DMS53 treated with DMSO at 0.1 percent for 48 hours (cell line): ENCODE results near the gene PELI2.

Experiments
- DNase-seq: peaks from one replicate; lab custom pipeline; 2025; ENCODE audit not compliant: unreplicated experiment; lab: John Stamatoyannopoulos, UW

PELI2 gene, protein sequence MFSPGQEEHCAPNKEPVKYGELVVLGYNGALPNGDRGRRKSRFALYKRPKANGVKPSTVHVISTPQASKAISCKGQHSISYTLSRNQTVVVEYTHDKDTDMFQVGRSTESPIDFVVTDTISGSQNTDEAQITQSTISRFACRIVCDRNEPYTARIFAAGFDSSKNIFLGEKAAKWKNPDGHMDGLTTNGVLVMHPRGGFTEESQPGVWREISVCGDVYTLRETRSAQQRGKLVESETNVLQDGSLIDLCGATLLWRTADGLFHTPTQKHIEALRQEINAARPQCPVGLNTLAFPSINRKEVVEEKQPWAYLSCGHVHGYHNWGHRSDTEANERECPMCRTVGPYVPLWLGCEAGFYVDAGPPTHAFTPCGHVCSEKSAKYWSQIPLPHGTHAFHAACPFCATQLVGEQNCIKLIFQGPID

DNA sequence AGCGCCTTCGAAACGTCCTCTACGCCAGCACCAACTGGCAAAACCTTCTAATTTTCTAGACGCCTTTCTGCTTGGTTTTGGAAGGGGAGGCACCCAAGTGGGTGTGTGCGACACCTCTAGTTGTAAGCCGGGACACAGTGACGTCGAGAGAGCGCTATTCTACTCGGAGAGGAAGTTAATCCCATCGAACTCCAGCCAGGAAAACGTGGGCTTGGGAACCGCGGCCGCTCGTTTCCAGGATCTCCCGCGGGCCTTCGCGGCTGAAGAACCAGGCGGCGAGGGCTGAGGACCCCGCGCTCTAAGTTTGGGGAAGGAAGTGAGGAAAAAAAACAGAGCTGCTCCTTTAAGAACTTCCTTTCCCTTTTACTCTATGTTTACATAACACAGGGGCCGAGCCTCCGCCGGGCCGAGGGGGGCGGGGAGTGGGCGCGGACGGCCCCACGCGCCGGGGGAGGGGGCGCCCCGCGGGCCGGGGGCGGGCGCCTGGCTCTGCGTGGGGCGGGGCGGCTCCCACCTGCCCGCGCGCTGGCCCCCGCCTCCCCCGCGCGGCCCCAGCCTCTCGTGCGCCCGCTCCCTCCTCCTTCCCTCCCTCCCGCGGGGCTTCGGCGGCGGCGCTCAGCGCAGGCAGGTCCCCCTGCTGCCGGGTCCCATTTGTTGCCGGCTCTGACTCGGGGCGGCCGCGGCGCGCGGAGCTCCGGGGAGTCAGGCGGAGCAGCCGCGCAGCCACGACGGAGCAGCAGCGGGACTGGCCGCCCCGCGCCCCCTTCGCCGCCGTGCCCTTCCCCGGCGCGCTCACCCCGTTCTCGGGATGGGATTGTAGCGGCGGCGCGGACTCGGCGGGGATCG lies at the start of gene PELI2:
TSS of gene PELI2 (plus strand) at position 647 of the 846 bp plus-strand sequence. CDS start 250 bp downstream, outside the sequence.
- DNase-seq = peak; percentile 70

DNA sequence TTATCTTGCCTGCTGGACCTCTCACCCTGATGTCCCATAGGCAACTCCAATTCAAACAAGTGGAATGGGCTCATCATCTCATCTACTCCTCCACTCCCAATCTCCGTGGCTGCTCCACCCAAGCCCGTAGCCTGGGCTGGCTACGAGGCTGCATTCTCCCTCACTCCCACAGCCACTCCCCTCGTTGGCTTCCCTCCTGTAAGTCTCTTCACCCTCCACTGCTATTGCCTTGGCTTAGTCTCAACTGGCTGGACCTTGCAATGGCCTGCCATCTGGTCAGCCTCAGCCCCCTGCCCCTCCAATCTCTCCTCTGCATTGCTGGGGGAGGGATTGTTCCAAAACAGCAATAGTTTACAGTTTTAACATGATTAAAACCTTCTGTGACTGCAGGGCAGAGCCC lies 44.4 kb upstream of the PELI2 start:
- no peak for DNase-seq

DNA sequence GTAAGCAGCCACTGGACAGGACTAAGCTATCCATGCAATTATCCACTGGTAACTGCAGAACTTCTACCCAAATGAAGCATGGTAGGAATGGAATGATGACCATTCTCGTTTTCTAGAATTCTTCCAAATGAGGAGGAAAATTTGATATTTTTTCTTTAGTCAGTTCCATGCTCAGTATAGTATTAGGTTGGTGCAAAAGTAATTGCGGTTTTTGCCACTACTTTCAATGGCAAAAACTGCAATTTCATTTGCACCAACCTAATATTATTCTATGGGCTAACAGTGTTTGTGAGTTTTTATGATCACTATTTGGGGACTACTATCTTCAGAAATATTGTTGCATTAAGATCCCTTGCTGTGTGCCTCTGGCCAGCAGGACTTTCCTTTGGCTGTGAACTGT lies 42.9 kb upstream of the PELI2 start:
- DNase-seq = no peak

DNA sequence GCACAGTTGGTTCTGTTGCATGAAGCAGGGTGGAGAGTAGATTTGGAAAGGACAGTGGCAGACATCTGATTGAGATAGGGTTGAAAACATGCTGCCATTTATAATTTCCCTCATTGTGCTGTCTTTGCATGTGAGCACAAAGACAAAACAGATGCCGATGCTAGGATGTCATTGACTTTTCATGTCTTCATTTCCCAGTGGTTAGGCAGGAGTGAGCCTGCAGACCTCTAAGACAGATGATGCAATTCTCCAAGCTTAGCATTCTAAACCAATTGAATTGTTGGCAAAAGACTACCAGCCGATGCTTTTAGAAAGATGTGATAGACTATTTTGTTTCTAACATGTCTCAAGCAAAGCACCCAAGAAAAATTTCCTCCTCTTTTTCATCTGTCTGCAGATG lies 37.1 kb upstream of the PELI2 start:
- DNase-seq = no peak

DNA sequence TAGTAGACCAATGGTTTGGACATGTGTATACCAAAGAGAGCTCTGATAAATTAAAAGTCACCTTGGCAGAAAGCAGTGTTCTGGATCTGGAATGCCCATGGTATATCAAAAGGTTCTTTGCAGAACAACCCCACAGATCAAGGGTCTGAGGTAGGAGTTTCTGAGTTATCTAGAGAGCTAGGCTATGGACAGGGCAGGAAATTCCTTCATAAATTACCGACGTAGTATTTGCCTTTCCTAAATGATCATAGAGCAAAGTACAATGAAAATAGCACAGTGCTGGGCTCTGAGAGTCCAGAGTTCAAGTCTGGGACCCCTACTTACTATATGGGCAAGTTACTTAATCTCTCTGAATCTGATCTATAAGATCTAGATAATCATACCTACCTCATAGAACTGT lies 35.3 kb upstream of the PELI2 start:
- DNase-seq = no peak

DNA sequence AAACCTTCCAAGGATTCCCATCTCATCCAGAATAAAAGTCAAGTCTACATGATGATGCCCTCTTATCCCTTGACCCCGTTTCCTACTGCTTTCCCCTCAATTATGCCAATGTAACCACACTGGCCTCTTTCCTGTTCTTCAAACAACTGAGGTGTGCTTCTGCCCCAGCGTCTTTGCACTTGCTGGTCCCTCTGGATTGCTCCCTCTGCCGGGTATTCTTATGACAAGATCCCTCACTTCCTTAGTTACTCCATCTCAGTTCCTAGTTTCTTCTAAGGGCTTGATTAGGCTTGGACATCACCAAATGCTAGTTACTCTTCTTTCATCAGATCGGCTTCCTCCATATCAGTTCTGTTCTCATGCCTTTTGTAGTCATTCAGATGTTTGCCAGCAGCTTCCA lies 32.7 kb upstream of the PELI2 start:
- DNase-seq = no peak

DNA sequence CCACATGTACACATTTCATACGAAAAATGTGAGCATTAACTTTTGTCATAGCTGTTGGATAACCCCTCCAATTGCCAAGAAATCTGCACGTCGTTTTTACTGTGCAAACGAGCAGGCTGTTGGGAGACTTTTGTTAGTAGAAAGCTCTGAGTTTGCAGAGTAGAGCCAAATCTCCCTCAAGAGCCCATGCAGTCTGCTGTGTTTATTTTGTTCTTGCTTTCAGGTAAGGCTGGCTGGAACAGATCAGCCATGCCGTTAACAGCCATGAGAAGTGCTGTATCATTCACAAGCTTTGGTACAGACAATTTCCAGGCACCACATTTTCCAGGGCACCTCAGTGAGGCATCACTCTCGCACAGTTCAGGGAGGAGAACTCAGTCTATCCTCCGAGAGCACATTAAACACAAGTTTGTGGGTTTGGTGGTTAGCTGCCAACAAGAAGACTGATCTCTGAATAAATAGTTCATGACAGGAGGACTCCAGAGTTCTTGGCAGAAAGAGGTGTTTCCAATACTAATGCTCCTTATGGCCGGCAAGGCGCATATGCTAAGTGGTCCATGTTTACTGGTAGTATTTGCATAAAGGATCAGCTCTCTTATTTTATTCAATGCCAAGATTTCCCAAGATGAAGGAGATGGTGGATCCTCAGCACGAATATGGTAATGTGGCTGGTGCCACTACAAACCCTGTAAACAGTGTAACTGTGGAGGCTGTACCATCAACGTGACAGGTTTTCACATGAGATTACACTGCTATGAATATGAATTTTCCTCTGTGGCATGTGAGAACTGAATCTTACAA lies 30.3 kb upstream of the PELI2 start:
- DNase-seq = no peak

DNA sequence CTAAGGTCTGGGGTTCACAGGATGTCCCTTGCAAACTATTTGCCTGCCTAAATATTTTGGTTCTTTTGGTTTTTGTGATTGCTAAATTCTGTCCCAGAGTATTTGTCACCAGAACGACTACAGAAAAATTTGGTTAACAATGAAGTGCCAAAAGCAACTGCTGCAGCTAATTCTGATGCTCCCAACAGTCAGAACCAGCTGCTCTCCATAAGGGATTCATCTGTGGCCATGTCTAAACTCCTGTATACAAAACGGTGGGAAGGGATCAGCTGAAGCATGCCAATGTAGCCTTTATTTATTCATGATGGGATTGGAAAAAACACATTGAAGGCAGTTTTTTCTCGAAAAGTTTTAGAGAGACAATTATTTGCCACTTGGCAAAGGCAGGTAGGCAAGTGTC lies 29.3 kb upstream of the PELI2 start:
- no peak for DNase-seq

DNA sequence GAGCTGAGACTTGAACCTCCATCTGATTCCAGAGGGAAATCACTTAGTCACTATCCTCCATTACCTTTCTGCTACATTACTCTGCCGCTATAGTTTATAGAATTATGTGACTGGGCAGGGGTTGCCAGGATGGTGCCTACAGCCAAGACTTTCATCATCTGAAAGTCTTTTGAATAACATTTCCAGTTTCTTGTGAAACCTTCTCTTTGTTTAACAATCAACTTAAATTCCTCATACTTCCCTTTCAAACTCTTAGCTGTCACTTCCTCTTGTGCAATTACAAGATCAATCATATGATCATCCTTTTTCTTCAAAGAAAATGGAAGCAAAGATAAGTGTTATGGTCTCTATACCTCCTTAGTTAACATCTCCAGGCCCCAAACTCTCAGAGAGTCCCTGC lies 25.4 kb upstream of the PELI2 start:
- DNase-seq = no peak

DNA sequence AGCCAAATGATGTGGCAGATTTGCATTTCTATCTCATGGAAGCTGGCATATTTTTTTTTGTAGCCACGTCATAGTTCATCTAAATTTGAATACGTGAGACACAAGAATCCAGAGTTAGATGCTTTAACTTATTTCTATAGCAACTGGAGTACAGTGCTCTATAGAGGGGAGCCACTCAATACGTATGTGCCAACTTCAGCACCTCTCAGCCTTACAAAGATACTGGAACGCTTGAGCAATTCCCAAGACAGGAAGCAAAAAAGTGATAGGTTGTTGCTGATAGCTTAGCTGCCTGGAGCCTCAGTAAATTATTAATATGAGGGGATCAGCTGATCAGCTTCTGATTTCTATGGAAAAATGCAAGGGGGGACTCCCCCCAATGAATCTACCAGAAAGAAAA lies 24.1 kb upstream of the PELI2 start:
- no peak for DNase-seq

DNA sequence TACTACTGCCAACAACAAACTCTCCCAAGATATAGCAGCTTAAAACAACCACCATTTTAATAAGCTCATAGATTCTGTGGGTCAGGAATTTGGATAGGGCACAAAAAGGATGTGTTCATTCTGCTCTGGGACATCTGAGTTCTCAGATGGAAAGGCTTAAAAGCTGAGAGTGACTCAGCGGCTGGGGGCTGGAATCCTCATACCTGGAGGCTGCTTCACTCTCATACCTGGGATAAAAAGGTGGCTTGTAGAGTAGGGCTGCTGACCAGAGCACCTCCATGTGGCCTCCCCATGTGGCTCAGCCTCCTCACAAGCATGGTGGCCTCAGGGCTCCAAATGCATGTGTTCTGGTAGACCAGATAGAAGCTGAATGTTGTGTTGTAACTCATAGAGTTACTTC lies 20.2 kb upstream of the PELI2 start:
- DNase-seq = no peak

DNA sequence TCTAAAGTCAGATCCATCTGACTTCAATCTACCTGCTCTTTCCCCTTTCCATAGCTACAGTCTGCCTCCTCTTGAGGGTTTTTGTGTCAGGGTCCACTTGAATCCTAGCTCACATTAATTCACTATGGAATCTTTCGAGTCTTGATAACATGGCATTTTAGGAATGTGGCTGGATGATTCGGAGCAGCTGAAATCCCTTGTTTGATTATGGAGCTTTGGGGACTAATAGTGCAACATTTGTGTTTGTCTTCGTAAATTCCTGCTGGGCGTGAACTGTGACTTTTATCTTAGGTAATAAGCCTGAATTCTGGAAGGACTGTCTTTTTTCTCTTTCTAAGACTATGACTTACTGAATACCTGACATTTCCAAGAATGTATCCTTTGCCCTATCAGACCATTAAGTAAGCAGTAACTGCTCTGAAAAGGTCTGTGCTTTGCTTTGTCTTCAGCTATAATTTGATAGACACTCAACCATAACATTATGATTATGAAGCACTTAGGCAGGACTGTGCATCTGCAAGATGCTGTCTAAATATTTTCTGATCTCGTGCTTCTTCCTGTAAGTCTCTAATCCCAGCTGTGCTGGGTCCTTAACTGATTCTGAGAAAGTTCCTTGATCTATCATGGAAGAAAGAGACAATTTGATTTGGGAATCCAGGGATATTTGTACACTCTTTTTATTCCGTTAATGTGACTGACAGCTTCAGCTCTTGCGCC lies 19.0 kb upstream of the PELI2 start:
- no peak for DNase-seq

DNA sequence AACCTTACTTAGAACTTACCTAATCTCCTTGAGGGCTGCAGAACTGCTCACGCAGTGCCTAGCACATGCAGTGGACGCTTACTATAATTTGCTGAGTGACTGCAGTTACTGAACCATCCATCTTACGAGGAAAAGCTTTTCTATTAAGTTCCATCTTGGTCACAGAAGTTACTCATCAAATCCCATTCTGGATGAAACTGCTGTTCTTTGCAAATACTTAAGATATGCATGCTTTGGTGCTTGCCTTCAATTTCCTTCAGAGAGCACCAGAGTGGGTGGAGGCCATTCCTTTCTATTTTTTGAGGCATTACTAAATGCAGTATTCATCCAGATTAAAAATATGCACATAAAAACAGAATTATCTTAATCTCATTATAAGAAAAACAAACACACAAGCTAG lies 17.7 kb upstream of the PELI2 start:
- no peak for DNase-seq

DNA sequence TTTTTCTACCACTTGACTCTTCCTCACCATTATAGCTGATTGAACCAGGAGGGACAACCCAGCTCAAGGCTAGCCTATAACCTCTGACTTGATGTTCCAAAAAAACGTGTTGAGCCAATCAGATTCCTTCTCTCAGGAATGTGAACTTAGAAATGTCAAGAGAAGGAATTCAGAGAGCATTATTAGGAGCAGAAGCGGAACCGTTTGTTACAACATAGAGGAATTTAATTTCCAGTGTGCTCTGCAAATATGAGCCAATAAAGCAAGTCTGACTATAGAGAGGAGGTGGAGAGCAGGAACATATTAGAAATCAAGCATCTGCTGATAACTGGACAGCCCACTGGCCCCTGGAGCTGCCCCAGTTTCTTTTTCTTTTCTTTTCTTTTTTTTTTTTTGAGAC lies 15.3 kb upstream of the PELI2 start:
- DNase-seq = no peak

DNA sequence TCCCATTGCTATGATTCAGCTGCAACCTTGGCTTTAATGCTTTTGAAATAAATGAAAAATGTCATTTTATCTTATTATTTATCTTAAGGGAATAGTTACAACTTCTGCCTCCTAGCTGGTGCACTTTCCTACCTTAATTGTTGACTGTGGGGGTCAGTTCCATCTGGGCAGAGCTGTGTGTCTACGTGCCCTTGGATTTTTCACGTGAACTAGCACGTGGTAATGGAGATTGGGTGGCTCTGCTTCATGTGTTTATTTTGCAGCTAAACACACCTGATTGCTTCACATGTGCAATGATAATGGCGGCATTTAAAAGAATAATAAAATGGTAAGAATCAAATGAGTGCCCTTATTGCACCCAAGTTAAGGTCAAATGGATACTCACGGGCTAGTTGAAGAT lies 10.6 kb upstream of the PELI2 start:
- no peak for DNase-seq

DNA sequence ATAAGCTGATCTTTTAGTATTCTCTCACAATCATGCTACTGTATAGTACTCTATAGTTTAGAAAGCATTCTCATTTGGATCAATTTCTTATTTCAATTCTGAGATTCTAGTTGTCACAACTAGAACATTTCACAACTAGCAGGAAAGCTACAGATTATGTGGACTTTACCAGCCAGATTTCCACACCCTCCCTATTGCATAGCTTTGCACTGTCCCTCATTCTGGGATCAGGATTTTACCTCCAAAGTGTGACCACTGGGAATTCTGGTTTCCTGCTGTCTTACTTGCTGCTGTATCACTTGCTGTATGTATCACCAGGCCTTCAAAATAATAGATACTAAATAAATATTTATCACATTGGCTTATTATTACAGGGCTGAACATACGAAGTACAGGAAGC lies 10.2 kb upstream of the PELI2 start:
- DNase-seq = no peak

DNA sequence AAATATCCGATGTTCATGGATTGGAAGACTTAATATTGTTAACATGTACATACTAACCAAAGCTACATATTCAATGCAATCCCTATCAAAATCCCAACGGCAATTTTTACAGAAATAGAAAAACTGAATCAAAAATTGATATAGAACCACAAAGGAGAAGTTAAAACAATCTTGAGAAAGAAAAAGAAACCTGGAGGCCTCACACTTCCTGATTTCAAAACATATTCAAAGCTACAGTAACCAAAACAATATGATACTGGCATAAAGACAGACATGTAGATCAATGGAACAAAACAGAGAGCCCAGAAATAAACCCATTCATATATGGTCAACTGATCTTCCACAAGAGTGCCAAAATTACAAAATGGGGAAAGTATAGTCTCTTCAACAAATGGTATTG lies 5.4 kb upstream of the PELI2 start:
- no peak for DNase-seq

DNA sequence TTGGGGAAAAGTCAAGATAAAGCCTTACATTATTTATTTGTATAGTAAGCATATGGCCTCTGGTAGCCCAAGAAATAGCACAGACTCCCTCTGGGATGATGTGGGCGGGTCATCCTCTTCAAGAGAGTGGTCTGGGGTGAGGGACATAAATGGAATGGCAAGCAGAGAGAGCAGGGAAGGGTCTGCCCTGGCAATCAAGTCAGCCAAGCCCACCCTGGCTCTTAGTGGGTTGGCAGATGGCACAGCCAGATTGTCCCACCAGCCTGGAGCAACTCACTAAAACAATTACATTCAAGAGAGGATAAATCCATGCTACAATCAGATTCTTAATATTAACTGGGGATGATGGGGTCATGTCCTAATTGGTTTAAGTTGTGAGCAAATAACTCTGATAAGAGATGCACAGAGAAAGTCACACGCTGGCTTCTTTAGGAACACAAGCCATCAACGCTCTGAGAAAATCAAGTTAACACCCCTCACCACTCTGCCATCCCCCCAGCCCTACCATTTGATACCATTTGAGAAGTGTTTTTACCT lies 2.8 kb upstream of the PELI2 start:
- no peak for DNase-seq

DNA sequence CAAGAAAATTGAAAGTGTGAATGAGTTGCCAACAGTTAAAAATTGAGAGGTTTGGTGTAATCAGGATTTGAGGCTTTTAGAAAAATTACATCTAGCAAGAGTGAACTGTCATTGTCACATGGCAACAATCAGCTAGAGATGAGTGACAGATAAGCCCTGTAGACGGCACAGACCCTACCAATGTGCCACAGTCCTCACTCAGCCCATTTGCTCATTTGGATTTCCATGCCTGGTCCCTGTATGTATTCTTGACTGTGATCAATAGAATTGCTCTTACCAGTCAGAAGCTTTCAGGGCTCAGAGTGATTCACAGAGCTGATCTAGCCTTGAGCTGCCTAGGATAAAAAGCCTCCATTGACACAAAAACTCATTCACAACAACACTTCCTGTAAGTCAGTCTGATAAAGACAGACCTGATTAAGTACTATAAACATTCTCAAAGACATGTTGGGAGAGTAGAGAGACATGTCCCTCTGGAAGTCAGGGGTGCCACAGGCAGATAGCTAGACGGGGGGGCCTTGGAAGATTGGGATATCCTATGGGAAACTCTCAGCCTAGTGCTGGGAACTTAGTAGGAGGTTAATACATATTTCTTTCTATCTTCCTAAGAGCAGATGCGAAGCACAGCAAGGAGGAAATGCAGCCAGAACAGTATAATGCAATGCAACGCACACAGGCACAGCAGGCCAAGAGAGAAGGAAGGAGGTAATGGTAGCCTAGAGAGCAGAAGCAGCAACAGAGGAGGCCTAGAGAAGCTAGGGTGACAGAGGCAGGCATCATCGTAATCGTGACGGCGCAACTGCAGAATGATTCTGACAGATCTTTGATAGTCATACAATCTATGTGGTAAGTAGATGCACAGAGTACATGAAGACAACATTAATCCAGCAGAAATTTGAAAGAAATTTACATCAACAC lies 2.0 kb upstream of the PELI2 start:
- no peak for DNase-seq
